ENCODE results near the gene PTCH1.

PTCH1 gene

GRCh38 chr9:95511952-95512708 lies 4.6 kb downstream of the PTCH1 start:
- no peak for DNase-seq

- no peak for DNase-seq
These were observed 5.2 kb downstream of the PTCH1 start for GRCh38 chr9:95511616-95511931.

GRCh38 chr9:95510709-95511615 lies 5.8 kb downstream of the PTCH1 start:
- peak; percentile 80 for DNase-seq

- no peak for DNase-seq
These were observed 6.7 kb downstream of the PTCH1 start for GRCh38 chr9:95509851-95510708.

GRCh38 chr9:95508968-95509850 lies 7.6 kb downstream of the PTCH1 start:
- peak; percentile 88 for DNase-seq

- DNase-seq: no peak
These were observed 8.4 kb downstream of the PTCH1 start for GRCh38 chr9:95508242-95508967.

- no peak for DNase-seq
These were observed 9.1 kb downstream of the PTCH1 start for GRCh38 chr9:95507464-95508241.

- DNase-seq: peak; percentile 40
These were observed 9.9 kb downstream of the PTCH1 start for GRCh38 chr9:95506678-95507463.

GRCh38 chr9:95506428-95506677 lies 10.4 kb downstream of the PTCH1 start:
- DNase-seq: no peak

- DNase-seq: no peak
These were observed 10.9 kb downstream of the PTCH1 start for GRCh38 chr9:95505717-95506427.

GRCh38 chr9:95505072-95505716 lies 11.6 kb downstream of the PTCH1 start:
- no peak for DNase-seq

GRCh38 chr9:95504053-95504963 lies 12.5 kb downstream of the PTCH1 start:
- no peak for DNase-seq

GRCh38 chr9:95503369-95503768 lies 13.4 kb downstream of the PTCH1 start:
- no peak for DNase-seq

GRCh38 chr9:95502248-95502647 lies 14.5 kb downstream of the PTCH1 start:
- DNase-seq: no peak

- DNase-seq: no peak
These were observed 16.9 kb downstream of the PTCH1 start for GRCh38 chr9:95499847-95500246.

GRCh38 chr9:95499046-95499676 lies 17.6 kb downstream of the PTCH1 start:
- no peak for DNase-seq

- no peak for DNase-seq
These were observed 18.1 kb downstream of the PTCH1 start for GRCh38 chr9:95498641-95499040.

All from NCI-H1694 treated with DMSO at 0.1 percent for 48 hours (cell line).